HG02943 (cell line): ENCODE results near the gene CUL1.

Experiments used
- ATAC-seq: cut with Tn5 transposase; IDR thresholded peaks from one replicate; pipeline ENCODE4 v1.9.1; 2021; ENCODE audit warnings: mild to moderate bottlenecking, low read depth, moderate library complexity; ENCODE audit not compliant: unreplicated experiment

The CUL1 gene

DNA sequence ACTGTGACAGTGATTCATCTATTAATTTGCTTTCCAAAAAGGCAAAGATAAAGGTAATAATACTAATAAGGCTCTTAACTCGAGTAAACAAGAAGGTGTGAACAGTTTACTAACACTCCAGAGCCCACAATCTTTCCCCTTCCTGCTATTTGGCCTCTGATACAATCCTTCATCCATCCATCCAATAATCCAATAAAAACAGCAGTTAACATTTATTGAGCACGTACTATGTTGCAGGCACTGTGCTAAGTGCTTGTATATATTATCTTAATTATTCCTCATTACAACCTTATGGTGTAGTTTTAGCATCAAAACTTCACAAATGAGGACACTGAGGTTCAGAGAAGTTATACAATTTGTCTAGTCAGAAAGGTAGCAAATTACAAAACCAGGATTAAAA lies 135.9 kb downstream of the CUL1 start:
- ATAC-seq: no peak

DNA sequence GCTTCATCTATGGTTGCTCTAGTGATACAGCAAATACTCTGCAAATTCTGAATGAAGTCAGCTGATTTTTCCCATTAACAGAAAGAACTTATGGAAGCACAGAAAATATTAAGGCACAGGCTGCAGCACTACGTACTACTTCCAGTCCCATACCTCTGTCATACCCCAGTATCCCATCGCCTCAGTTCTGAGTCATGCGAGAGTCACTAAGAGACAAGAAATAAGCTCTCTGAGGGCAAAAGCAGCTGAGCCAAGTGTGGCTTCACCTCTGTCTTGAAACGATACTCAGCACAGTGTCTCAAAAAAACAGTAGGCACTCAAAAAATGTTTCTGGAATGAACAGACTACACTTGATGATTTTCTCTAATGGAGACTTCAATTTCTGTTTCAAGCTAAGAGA lies 137.2 kb downstream of the CUL1 start:
- no peak for ATAC-seq

DNA sequence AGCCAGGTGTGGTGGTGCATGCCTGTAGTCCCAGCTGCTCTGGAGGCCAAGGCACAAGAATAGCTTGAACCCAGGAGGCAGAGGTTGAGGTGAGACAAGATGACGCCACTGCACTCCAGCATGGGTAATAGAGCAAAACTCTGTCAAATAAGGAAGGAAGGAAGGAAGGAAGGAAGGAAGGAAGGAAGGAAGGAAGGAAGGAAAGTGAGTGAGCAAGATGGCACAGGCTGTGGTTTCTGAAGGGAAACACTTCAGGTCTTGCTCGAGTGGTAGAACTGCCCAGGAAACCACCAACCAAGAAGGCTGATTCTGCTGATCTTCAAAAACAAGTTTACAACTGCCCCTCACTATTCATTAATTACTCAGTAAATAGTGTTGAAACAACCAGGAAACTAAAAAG lies 140.2 kb downstream of the CUL1 start:
- no peak for ATAC-seq

DNA sequence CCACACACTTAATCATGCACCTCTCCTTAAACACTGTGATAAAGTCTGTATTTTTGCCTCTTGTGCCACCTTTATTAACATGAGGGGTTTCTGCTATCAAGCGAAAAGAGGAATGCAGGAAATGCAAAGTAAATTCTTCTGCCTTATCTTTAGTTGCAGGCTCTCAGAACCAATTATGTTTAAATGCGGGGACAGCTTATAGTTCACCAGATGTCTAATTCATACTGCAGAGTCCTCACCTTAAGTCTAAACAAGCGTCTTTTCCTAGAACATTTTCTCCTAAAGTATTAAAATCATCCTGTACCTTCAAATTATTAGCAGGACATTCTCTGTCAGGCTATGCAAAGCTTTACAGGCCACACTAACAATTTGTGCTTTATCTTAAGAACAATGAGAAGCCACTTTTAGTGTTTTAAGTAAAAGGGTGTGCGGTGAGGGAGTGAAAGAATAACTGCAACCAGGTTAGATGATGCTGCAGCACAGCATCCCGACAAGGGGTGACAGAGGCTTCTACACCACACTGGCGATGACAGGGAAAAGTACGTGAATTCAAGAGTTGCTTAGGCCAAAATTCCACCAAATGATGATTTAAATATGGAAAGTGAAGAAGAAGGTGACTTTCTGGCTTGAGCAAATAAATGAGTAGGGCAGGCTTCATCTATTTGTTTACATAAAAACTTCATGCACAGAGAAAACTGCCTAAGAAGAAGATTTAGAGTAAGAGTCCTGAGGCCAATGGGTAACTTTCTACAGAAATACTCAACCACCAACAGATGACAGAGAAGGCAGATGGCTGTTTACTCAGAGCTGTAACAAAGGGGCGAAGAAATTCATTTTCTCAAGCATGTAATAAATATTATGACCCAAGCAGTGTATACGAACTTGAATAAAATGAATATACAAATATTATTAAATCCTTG lies 149.4 kb downstream of the CUL1 start:
- no peak for ATAC-seq

DNA sequence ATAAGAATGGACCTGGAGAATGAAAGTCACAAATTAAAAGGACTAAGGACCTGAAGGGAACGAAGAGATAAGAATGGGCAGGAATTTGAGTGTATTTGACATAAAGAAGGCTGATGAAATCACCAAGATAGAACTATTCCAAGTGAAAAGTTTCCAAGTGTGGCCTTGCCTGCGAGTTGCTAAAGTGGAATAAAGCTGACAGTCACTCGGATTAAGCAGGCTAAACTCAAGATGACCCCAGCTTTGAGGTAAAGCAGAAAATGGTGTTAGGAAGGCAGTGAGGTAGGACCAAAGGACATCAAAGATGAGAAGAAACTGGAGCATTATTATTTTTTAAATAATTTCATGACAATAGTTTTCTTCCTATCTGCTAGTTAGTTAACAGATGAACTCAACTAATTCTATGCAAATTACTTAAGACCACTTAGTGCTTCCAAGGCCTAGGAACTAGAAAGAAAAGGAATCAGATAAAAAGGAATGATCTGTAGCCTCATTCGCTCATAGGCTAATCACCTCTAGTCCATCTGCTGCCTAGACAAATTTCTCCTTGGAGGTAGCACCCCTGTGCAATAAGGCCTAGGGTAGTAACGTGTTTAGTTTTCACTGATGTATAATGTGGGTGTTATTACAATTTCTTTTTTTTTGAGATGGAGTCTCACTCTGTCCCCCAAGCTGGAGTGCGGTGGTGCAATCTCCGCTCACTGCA lies 150.8 kb downstream of the CUL1 start:
- ATAC-seq: no peak

DNA sequence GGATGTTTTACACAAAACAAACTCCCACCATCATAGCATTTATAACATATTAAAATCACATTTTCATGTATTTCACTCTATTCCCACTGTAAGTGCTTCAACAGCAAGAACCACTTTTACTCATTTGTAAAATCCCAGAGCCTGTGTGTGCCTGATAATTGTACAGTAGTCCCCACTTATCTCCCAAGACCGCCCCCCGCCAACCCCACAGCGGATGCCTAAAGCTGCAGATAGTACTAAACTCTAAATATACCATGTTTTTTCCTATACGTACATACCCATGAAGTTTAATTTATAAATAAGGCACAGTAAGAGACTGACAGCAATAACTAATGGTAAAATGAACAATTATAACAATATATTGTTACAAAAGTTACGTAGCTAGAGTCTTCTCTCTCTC lies 151.9 kb downstream of the CUL1 start:
- no peak for ATAC-seq
